NB4 (cell line): ENCODE results near the gene DRC3.

ENCODE experiments used
- POLR2A ChIP-seq: IDR thresholded peaks from 2 replicates; pipeline ENCODE4 v1.6.1; 2011; ENCODE audit warnings: mild to moderate bottlenecking; ENCODE audit not compliant: insufficient read length; ENCODE audit errors: extremely low read depth
- TF ChIP-seq, protein P1 (sequence below): IDR thresholded peaks from one replicate; pipeline ENCODE4 v1.5.1; 2012; ENCODE audit warnings: low read depth, low read length

- TF ChIP-seq POLR2A, result no peak
- TF ChIP-seq, protein P1, sequence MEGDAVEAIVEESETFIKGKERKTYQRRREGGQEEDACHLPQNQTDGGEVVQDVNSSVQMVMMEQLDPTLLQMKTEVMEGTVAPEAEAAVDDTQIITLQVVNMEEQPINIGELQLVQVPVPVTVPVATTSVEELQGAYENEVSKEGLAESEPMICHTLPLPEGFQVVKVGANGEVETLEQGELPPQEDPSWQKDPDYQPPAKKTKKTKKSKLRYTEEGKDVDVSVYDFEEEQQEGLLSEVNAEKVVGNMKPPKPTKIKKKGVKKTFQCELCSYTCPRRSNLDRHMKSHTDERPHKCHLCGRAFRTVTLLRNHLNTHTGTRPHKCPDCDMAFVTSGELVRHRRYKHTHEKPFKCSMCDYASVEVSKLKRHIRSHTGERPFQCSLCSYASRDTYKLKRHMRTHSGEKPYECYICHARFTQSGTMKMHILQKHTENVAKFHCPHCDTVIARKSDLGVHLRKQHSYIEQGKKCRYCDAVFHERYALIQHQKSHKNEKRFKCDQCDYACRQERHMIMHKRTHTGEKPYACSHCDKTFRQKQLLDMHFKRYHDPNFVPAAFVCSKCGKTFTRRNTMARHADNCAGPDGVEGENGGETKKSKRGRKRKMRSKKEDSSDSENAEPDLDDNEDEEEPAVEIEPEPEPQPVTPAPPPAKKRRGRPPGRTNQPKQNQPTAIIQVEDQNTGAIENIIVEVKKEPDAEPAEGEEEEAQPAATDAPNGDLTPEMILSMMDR, result peak; percentile 55
These were observed 60.9 kb downstream of the DRC3 start for GRCh38 chr17:18033442-18034099.
